KMS-11 (cell line): ENCODE data around the gene SND1.
"Not testable (repeated sequence)": the region's sequence is repeated elsewhere in the genome, so short reads cannot be mapped to it uniquely, and the experiment has no call there.

Experiments used
- H2AFZ ChIP-seq: fragments of 200-600 bp; sonication (generic); 2 replicates; pipeline ENCODE4 v1.6.1; 2016; ENCODE audit warnings: antibody characterized with exemption, mixed run types, low read depth
- H3K27ac ChIP-seq: fragments of 200-600 bp; sonication (generic); 2 replicates; pipeline ENCODE4 v1.6.1; 2016; ENCODE audit warnings: mild to moderate bottlenecking, mixed run types
- H3K27me3 ChIP-seq: fragments of 200-600 bp; sonication (generic); 2 replicates; pipeline ENCODE4 v1.6.1; 2017; ENCODE audit warnings: mild to moderate bottlenecking, low read depth, mixed run types, moderate library complexity; ENCODE audit not compliant: insufficient read depth
- H3K36me3 ChIP-seq: fragments of 200-600 bp; sonication (generic); 2 replicates; pipeline ENCODE4 v1.6.1; 2017; ENCODE audit warnings: mild to moderate bottlenecking, mixed run types; ENCODE audit not compliant: insufficient read depth
- H3K4me1 ChIP-seq: fragments of 200-600 bp; sonication (generic); 2 replicates; pipeline ENCODE4 v1.6.1; 2016; ENCODE audit warnings: mild to moderate bottlenecking, low read depth, mixed run types; ENCODE audit not compliant: poor library complexity, severe bottlenecking
- H3K4me2 ChIP-seq: fragments of 200-600 bp; sonication (generic); 2 replicates; pipeline ENCODE4 v1.7.0; 2016; ENCODE audit warnings: mild to moderate bottlenecking, mixed run types
- H3K4me3 ChIP-seq: fragments of 200-600 bp; sonication (generic); IDR thresholded peaks from 2 replicates; pipeline ENCODE4 v1.6.1; 2017; ENCODE audit warnings: low read depth, low read length, mixed read lengths; ENCODE audit not compliant: insufficient read depth
- H3K79me2 ChIP-seq: fragments of 200-600 bp; sonication (generic); 2 replicates; pipeline ENCODE4 v1.6.1; 2016; ENCODE audit warnings: low read depth, mixed run types; ENCODE audit not compliant: insufficient read depth
- H3K9ac ChIP-seq: fragments of 200-600 bp; sonication (generic); 2 replicates; pipeline ENCODE4 v1.6.1; 2016; ENCODE audit warnings: mild to moderate bottlenecking, mixed run types
- H4K20me1 ChIP-seq: fragments of 200-600 bp; sonication (generic); 2 replicates; pipeline ENCODE4 v1.6.1; 2016; ENCODE audit warnings: mild to moderate bottlenecking, mixed run types; ENCODE audit not compliant: insufficient read depth
- CTCF ChIP-seq: fragments of 200-600 bp; sonication (generic); conservative IDR thresholded peaks from 2 replicates; pipeline ENCODE4 v1.6.1; 2017; ENCODE audit warnings: low read depth, mild to moderate bottlenecking, antibody characterized with exemption, low read length, moderate library complexity, mixed read lengths

Gene SND1

GRCh38 chr7:127667759-127668530, 16.0 kb downstream of the SND1 start:
- TF ChIP-seq CTCF = no peak
- Histone ChIP-seq H4K20me1 (peaks cover 80% of the 10 kb centered on the region), H3K9ac (no peak overlapping the region), H3K4me2 (no peak overlapping the region), H3K27me3 (no peaks in the 10 kb centered on the region), H3K27ac (no peak overlapping the region), H2AFZ (no peak overlapping the region), H3K79me2 (peaks cover 99% of the 10 kb centered on the region), H3K4me3 (no peak overlapping the region), H3K4me1 (no peaks in the 10 kb centered on the region), H3K36me3 (peaks cover 4% of the 10 kb centered on the region; the same call in 1 of the 2 replicates)

GRCh38 chr7:127671341-127671740, 19.3 kb downstream of the SND1 start:
- H3K4me2 ChIP-seq = no peak overlapping the region
- peaks cover 97% of the 10 kb centered on the region for H3K79me2 ChIP-seq
- H3K27me3 ChIP-seq = no peaks in the 10 kb centered on the region
- peaks cover 76% of the 10 kb centered on the region for H4K20me1 ChIP-seq
- H3K4me3 ChIP-seq = no peak overlapping the region
- peaks cover 4% of the 10 kb centered on the region; the same call in 1 of the 2 replicates for H3K36me3 ChIP-seq
- no peak overlapping the region for H2AFZ ChIP-seq
- no peaks in the 10 kb centered on the region for H3K4me1 ChIP-seq
- TF ChIP-seq CTCF = no peak
- no peak overlapping the region for H3K27ac ChIP-seq
- no peak overlapping the region for H3K9ac ChIP-seq

GRCh38 chr7:127673902-127674301, 21.9 kb downstream of the SND1 start:
- no peak for TF ChIP-seq CTCF

GRCh38 chr7:127674361-127674760, 22.4 kb downstream of the SND1 start:
- TF ChIP-seq CTCF = no peak
- Histone ChIP-seq H4K20me1 (peaks cover 56% of the 10 kb centered on the region; the same call in 1 of the 2 replicates), H3K27ac (no peak overlapping the region), H3K4me1 (no peaks in the 10 kb centered on the region), H3K27me3 (no peaks in the 10 kb centered on the region), H3K9ac (no peak overlapping the region), H3K4me3 (no peak overlapping the region), H3K36me3 (peaks cover 4% of the 10 kb centered on the region; the same call in 1 of the 2 replicates), H2AFZ (no peak overlapping the region), H3K4me2 (no peak overlapping the region), H3K79me2 (peaks cover 97% of the 10 kb centered on the region)

More at GRCh38 chr7:127673902-127674301, 21.9 kb downstream of the SND1 start:
- Histone ChIP-seq H3K79me2 (peaks cover 97% of the 10 kb centered on the region), H3K27me3 (no peaks in the 10 kb centered on the region), H3K4me3 (no peak overlapping the region), H3K9ac (no peak overlapping the region), H3K4me2 (no peak overlapping the region), H3K36me3 (peaks cover 4% of the 10 kb centered on the region; the same call in 1 of the 2 replicates), H3K27ac (no peak overlapping the region), H2AFZ (no peak overlapping the region), H3K4me1 (no peaks in the 10 kb centered on the region), H4K20me1 (peaks cover 58% of the 10 kb centered on the region; the same call in 1 of the 2 replicates)

GRCh38 chr7:127674923-127675322, 22.9 kb downstream of the SND1 start:
- H3K27ac ChIP-seq, H2AFZ ChIP-seq, H3K4me3 ChIP-seq, H3K36me3 ChIP-seq, H3K4me1 ChIP-seq, H3K27me3 ChIP-seq, H3K9ac ChIP-seq, H3K4me2 ChIP-seq: not testable (repeated sequence)
- Histone ChIP-seq H4K20me1 (peaks cover 50% of the 10 kb centered on the region; the same call in 1 of the 2 replicates), H3K79me2 (peaks cover 97% of the 10 kb centered on the region)
